Measurements from ENCODE around the gene NELFCD. TPM values are rescaled to one million over a fixed set of nuclear protein-coding genes. Genes with fewer than 3 reads are reported as not detected.

Gene NELFCD
- total and polyA plus RNA-seq, 9 of the 15 experiments (the other 6 are each of a cell fraction or from before 2014, with no cell fraction given) = 11.7 to 163 (median 96.5) TPM

GRCh38 chr20:59007665-59008511 lies 26.8 kb downstream of the NELFCD start (continued):
- no peak for TF ChIP-seq ZNF609 (CRISPR knock-in tag; IDR thresholded peaks at IDR 0.05; ENCODE audit: borderline replicate concordance)
- TF ChIP-seq ZC3H11A (IDR thresholded peaks at IDR 0.05; ENCODE audit: low read depth, low read length) = no peak
- TF ChIP-seq ZNF655 (CRISPR knock-in tag; IDR thresholded peaks at IDR 0.05) = no peak
- TF ChIP-seq SAFB2 (IDR thresholded peaks at IDR 0.05; ENCODE audit: borderline replicate concordance, low read depth, low read length, severe bottlenecking) = no peak
- TF ChIP-seq REST (IDR thresholded peaks at IDR 0.05; ENCODE audit: borderline replicate concordance) = no peak
- no peak for TF ChIP-seq REST (CRISPR knock-in tag; IDR thresholded peaks at IDR 0.05; ENCODE audit: low read depth)
- TF ChIP-seq DPF2 (IDR thresholded peaks at IDR 0.05) = peak; percentile 35; the same call in 1 of the 2 replicates
- TF ChIP-seq ATF1 (CRISPR knock-in tag; IDR thresholded peaks at IDR 0.05) = no peak
- no peak for TF ChIP-seq ATF1 (tag; IDR thresholded peaks at IDR 0.05)
